ENCODE measurements around the gene DNAJC1. TPM values are rescaled to one million over a fixed set of nuclear protein-coding genes. Genes with fewer than 3 reads are reported as not detected.

Gene DNAJC1
- total and polyA plus RNA-seq, 10 of the 15 experiments (the other 5 are each of a cell fraction or from before 2014, with no cell fraction given) = 2.5 to 39.3 (median 20.4) TPM

DNA sequence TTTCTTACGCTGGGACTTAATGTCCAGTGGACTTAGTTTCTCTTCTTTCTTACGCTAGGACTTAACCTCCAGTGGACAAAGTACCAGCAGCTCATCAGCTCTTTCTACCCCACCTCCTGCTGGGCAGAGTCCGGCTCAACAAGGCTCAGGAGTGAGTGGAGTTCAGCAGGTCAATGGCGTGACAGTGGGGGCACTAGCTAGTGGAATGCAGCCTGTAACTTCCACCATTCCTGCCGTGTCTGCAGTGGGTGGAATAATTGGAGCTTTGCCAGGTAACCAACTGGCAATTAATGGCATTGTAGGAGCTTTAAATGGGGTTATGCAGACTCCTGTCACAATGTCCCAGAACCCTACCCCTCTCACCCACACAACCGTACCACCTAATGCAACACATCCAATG, 269.8 kb downstream of the DNAJC1 start:
- no peak overlapping the region for H2AFZ ChIP-seq (ENCODE audit: control insufficient read depth, low read depth, low read length)
- H3K4me2 ChIP-seq (ENCODE audit: control insufficient read depth, insufficient read depth) = no peak overlapping the region
- H3K9me3 ChIP-seq (replicated peaks; ENCODE audit: control insufficient read depth, insufficient read depth, low read length) = no peaks in the 10 kb centered on the region
- H3K4me1 ChIP-seq (ENCODE audit: control insufficient read depth, insufficient read depth, low read length) = no peaks in the 10 kb centered on the region
- no TSS peak for BruUV-seq (replicated peaks)
- no peaks in the 10 kb centered on the region for H3K79me2 ChIP-seq (ENCODE audit: control insufficient read depth, insufficient read depth, low read length)
- 94% methylated on average over 6 of the region's 6 CpGs for WGBS (ENCODE audit: insufficient coverage, insufficient replicate concordance, low lambda C conversion rate, missing lambda C conversion rate)
- H4K20me1 ChIP-seq (ENCODE audit: control insufficient read depth, insufficient read depth) = no peaks in the 10 kb centered on the region
- no peak for FAIRE-seq
- H3K9ac ChIP-seq (ENCODE audit: control insufficient read depth, insufficient read depth, low read length) = no peak overlapping the region
- H3K4me3 ChIP-seq = no peak overlapping the region
- H3K36me3 ChIP-seq (ENCODE audit: control insufficient read depth in 2 of 2, insufficient read depth in 2 of 2, low read length in 1 of 2) = peaks cover 6 to 9% of the 10 kb centered on the region in 2 experiments
- H3K27me3 ChIP-seq (replicated peaks in 1 of 2; ENCODE audit: control insufficient read depth in 2 of 2, insufficient read depth in 2 of 2, low read length in 1 of 2) = no peaks in the 10 kb centered on the region
- ATAC-seq = no peak
- intact Hi-C loops (cut with micrococcal nuclease; ENCODE audit: unreplicated experiment) = loop anchor here (2.0 to 10.0 kb wide), 3 partner anchors 239 to 659 kb away; no protein-coding TSS in a partner anchor
- no peak overlapping the region for H3K27ac ChIP-seq (ENCODE audit: control insufficient read depth, insufficient read depth)
- ChIA-PET SMC1A (ENCODE audit: uncharacterized antibody, unreplicated experiment) (interaction anchor here (2.9 to 4.1 kb wide), 3 partner anchors 9 to 237 kb away, joined by 11 to 19 read pairs (median 14); no protein-coding TSS in a partner anchor), CTCF (interaction anchor here (1.1 to 6.9 kb wide), 5 partner anchors 10 to 237 kb away, joined by 3 to 66 read pairs (median 9); no protein-coding TSS in a partner anchor), RAD21 (ENCODE audit: unreplicated experiment) (interaction anchor here (1.1 to 2.1 kb wide), 4 partner anchors 9 to 454 kb away, joined by 3 to 8 read pairs (median 4); no protein-coding TSS in a partner anchor), POLR2A (no interaction called here)
- TF ChIP-seq TCF3 (IDR thresholded peaks at IDR 0.05; ENCODE audit: borderline replicate concordance, insufficient read depth, low read depth, low read length) (no peak), IKZF1 (conservative IDR thresholded peaks at IDR 0.05) (no peak), JUNB (IDR thresholded peaks at IDR 0.05) (no peak), EED (IDR thresholded peaks at IDR 0.05; ENCODE audit: low read depth) (no peak), DPF2 (IDR thresholded peaks at IDR 0.05) (no peak), ETV6 (conservative IDR thresholded peaks at IDR 0.05 in 1 of 2, IDR thresholded peaks at IDR 0.05 in 1 of 2; ENCODE audit: borderline replicate concordance in 1 of 2, low read depth in 1 of 2) (no peak), NFXL1 (IDR thresholded peaks at IDR 0.05; ENCODE audit: borderline replicate concordance) (no peak), CHD2 (IDR thresholded peaks at IDR 0.05; ENCODE audit: borderline replicate concordance, low read depth, low read length) (no peak), SMARCA5 (IDR thresholded peaks at IDR 0.05) (no peak), CREB1 (IDR thresholded peaks at IDR 0.05; ENCODE audit: low read depth) (no peak), FOXK2 (IDR thresholded peaks at IDR 0.05) (no peak)
- TF ChIP-seq, protein P1, sequence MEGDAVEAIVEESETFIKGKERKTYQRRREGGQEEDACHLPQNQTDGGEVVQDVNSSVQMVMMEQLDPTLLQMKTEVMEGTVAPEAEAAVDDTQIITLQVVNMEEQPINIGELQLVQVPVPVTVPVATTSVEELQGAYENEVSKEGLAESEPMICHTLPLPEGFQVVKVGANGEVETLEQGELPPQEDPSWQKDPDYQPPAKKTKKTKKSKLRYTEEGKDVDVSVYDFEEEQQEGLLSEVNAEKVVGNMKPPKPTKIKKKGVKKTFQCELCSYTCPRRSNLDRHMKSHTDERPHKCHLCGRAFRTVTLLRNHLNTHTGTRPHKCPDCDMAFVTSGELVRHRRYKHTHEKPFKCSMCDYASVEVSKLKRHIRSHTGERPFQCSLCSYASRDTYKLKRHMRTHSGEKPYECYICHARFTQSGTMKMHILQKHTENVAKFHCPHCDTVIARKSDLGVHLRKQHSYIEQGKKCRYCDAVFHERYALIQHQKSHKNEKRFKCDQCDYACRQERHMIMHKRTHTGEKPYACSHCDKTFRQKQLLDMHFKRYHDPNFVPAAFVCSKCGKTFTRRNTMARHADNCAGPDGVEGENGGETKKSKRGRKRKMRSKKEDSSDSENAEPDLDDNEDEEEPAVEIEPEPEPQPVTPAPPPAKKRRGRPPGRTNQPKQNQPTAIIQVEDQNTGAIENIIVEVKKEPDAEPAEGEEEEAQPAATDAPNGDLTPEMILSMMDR (IDR thresholded peaks at IDR 0.05 in 2 of 3, conservative IDR thresholded peaks at IDR 0.05 in 1 of 3; ENCODE audit: control insufficient read depth in 2 of 3, extremely low read depth in 1 of 3, insufficient read depth in 1 of 3, low read depth in 3 of 3, low read length in 3 of 3) = no peak
- TF ChIP-seq, protein P2, sequence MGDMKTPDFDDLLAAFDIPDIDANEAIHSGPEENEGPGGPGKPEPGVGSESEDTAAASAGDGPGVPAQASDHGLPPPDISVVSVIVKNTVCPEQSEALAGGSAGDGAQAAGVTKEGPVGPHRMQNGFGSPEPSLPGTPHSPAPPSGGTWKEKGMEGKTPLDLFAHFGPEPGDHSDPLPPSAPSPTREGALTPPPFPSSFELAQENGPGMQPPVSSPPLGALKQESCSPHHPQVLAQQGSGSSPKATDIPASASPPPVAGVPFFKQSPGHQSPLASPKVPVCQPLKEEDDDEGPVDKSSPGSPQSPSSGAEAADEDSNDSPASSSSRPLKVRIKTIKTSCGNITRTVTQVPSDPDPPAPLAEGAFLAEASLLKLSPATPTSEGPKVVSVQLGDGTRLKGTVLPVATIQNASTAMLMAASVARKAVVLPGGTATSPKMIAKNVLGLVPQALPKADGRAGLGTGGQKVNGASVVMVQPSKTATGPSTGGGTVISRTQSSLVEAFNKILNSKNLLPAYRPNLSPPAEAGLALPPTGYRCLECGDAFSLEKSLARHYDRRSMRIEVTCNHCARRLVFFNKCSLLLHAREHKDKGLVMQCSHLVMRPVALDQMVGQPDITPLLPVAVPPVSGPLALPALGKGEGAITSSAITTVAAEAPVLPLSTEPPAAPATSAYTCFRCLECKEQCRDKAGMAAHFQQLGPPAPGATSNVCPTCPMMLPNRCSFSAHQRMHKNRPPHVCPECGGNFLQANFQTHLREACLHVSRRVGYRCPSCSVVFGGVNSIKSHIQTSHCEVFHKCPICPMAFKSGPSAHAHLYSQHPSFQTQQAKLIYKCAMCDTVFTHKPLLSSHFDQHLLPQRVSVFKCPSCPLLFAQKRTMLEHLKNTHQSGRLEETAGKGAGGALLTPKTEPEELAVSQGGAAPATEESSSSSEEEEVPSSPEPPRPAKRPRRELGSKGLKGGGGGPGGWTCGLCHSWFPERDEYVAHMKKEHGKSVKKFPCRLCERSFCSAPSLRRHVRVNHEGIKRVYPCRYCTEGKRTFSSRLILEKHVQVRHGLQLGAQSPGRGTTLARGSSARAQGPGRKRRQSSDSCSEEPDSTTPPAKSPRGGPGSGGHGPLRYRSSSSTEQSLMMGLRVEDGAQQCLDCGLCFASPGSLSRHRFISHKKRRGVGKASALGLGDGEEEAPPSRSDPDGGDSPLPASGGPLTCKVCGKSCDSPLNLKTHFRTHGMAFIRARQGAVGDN (IDR thresholded peaks at IDR 0.05) = no peak
- no peak for DNase-seq (ENCODE audit: low read depth, low spot score)
- in situ Hi-C loops (cut with MboI) = loop anchor here (25.0 kb wide), 1 partner anchor 871 kb away; no protein-coding TSS in a partner anchor

All from GM12878 (cell line).